Lung (tissue), 12 donors: ENCODE results near the gene COL6A1. TPM values are rescaled to one million over a fixed set of nuclear protein-coding genes. Genes with fewer than 3 reads are reported as not detected.

Source experiments
- ATAC-seq: fragments of 200-7000 bp; cut with Tn5 transposase; one replicate; pipeline ENCODE4 v1.9.1; 2020; ENCODE audit warnings: moderate number of reproducible peaks; ENCODE audit not compliant: insufficient read depth, low FRiP score
- DNase-seq, 3 donors: peaks; one replicate each; pipeline ENCODE4 v3.0.0-alpha.2; 2013 to 2017
- H3K27ac ChIP-seq, 2 donors: one replicate each; pipeline ENCODE4 v1.5.1; 2013; ENCODE audit warnings: mild to moderate bottlenecking in 2 of 2, moderate library complexity in 2 of 2, control low read depth in 1 of 2, inconsistent platforms in 1 of 2, low read depth in 1 of 2, low read length in 1 of 2
- H3K27me3 ChIP-seq, 3 donors: one replicate each; pipeline ENCODE4 v1.5.1; 2013; ENCODE audit warnings: low read length in 2 of 3; ENCODE audit not compliant: control insufficient read depth in 3 of 3, insufficient read depth in 3 of 3
- H3K36me3 ChIP-seq, 4 donors: one replicate each; pipeline ENCODE4 v1.5.1; 2013; ENCODE audit warnings: low read length in 4 of 4, mild to moderate bottlenecking in 1 of 4, moderate library complexity in 1 of 4; ENCODE audit not compliant: control insufficient read depth in 4 of 4, insufficient read depth in 4 of 4
- H3K4me1 ChIP-seq, 5 donors: one replicate each; pipeline ENCODE4 v1.5.1; 2013; ENCODE audit warnings: low read length in 5 of 5, mild to moderate bottlenecking in 2 of 5, moderate library complexity in 1 of 5; ENCODE audit not compliant: control insufficient read depth in 5 of 5, insufficient read depth in 5 of 5
- H3K4me3 ChIP-seq: one replicate; pipeline ENCODE4 v1.5.1; 2013; ENCODE audit warnings: mild to moderate bottlenecking, control low read depth, moderate library complexity
- H3K9ac ChIP-seq, 2 donors: one replicate each; pipeline ENCODE4 v1.5.1; 2013; ENCODE audit warnings: low read length in 2 of 2, control low read depth in 1 of 2; ENCODE audit not compliant: insufficient read depth in 1 of 2
- H3K9me3 ChIP-seq, 4 donors: one replicate each; pipeline ENCODE4 v1.5.1; 2013; ENCODE audit warnings: low read length in 3 of 4, mild to moderate bottlenecking in 1 of 4, moderate library complexity in 1 of 4; ENCODE audit not compliant: control insufficient read depth in 4 of 4, insufficient read depth in 3 of 4
- WGBS, 2 donors: extraction: QIAGEN DNeasy Blood & Tissue Kit; methylation state at CpG; one replicate each; pipeline ENCODE4 v1.1.7; 2013; 5-methylcytosine and 5-hydroxymethylcytosine counted together
- polyA plus RNA-seq, 2 donors: library from polyadenylated mRNA; stranded (reverse); fragments of 200-250 nt; gene quantifications; one replicate each; pipeline ENCODE4 v1.2.1, GENCODE V29; 2013
- total RNA-seq, 2 donors: library from RNA; depleted of rRNA in 1 of 2; stranded (reverse); fragments of >200 nt in 1 of 2; gene quantifications; one replicate each; pipeline ENCODE4 v1.2.1, GENCODE V29; 2014 to 2021
- TF ChIP-seq, protein P1 (sequence below): IDR thresholded peaks from 2 replicates; pipeline ENCODE4 v1.5.1; 2012; ENCODE audit warnings: mild to moderate bottlenecking; ENCODE audit errors: control extremely low read depth, extremely low read depth
- donor health status: control.
- donor health status: control.
- donor health status: Bipolar disorder and iron deficiency.
- donor health status: healthy.
- donor health status: DM: yes; HTN: yes; CAD: no.

Gene COL6A1
- total and polyA plus RNA-seq, 4 donors, result 107 to 399 (median 172) TPM

DNA sequence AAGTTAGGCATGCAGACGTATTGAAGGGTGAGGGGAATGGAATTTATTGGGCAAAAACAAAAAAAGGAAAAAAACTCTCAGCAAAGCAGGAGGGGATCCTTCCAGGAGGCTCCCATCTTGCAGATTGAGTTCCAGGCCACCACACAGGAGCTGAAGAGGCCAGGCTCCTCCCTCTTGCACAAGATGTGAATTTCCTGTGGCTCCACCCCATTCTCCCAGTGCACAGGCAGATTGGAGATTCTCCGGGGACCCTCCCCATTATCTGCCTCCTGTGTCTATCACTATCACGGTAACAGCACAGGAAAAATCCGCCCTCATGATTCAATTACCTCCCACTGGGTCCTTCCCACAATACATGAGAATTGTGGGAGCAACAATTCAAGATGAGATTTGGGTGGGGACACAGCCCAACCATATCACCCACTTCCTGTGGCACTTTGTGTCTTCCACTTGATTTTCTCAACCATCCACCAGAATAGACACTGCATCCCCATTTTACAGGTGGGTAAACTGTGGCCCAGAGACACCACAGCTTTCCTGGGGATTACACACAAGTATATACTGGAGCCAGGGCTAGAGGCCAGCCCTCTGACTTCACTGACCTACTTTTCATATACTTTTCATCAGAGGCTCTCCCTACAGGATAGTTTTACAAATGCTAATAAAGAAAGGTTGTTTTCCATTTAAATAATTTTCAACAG, 18.9 kb upstream of the COL6A1 start:
- ATAC-seq, result no peak
- Histone ChIP-seq H3K36me3 (no peaks in the 10 kb centered on the region), H3K27me3 (no peaks in the 10 kb centered on the region), H3K27ac (no peak overlapping the region), H3K9ac (no peak overlapping the region), H3K4me3 (no peak overlapping the region), H3K4me1 (peaks cover 0 to 11% (median 3%) of the 10 kb centered on the region in 5 donors), H3K9me3 (peaks cover 0 to 16% (median 0%) of the 10 kb centered on the region in 4 donors)
- TF ChIP-seq, protein P1, sequence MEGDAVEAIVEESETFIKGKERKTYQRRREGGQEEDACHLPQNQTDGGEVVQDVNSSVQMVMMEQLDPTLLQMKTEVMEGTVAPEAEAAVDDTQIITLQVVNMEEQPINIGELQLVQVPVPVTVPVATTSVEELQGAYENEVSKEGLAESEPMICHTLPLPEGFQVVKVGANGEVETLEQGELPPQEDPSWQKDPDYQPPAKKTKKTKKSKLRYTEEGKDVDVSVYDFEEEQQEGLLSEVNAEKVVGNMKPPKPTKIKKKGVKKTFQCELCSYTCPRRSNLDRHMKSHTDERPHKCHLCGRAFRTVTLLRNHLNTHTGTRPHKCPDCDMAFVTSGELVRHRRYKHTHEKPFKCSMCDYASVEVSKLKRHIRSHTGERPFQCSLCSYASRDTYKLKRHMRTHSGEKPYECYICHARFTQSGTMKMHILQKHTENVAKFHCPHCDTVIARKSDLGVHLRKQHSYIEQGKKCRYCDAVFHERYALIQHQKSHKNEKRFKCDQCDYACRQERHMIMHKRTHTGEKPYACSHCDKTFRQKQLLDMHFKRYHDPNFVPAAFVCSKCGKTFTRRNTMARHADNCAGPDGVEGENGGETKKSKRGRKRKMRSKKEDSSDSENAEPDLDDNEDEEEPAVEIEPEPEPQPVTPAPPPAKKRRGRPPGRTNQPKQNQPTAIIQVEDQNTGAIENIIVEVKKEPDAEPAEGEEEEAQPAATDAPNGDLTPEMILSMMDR, result no peak
- WGBS, 2 donors, result 61 to 85% methylated on average over 4 of the region's 4 CpGs
- no peak for DNase-seq

DNA sequence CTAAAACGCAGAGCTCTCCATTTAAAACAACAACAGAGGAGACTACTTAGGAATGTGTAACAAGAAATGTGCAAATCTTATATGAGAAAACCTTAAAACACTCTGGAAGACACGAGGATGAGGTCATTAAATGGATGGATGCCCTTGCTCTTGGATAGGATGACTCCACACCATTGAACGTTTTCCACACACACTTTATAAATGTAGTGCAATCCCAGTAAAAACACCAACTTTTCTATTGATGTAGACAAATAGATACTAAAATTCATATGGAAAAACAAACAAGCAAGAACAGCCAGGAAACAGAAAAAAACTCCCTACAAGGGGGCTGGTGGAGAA, 18.4 kb upstream of the COL6A1 start:
- Histone ChIP-seq H3K27ac (no peak overlapping the region), H3K9ac (no peak overlapping the region), H3K9me3 (peaks cover 0 to 16% (median 0%) of the 10 kb centered on the region in 4 donors), H3K36me3 (no peaks in the 10 kb centered on the region), H3K27me3 (no peaks in the 10 kb centered on the region), H3K4me3 (no peak overlapping the region), H3K4me1 (peaks cover 0 to 11% (median 3%) of the 10 kb centered on the region in 5 donors)
- DNase-seq, result no peak
- TF ChIP-seq, protein P1, result no peak
- 63 to 74% methylated on average over 3 of the region's 3 CpGs for WGBS, 2 donors
- no peak for ATAC-seq

DNA sequence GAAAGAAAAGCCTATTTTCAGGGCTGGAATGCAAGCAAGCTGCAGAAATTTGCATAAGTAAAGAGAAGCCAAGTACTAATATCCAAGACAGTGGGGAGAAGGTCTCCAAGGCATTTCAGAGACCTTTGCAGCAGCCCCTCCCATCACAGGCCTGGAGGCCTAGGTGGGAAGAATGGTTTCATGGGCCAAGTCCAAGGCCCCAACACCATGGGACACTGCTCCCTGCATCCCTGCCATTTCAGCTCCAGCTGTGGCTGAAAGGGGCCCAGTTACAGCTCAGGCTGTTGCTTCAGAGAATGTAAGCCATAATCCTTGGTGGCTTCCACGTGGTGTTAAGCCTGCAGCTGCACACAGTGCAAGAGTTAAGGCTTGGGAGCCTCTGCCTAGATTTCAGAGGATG, 16.9 kb upstream of the COL6A1 start:
- H3K27ac ChIP-seq, result no peak overlapping the region
- H3K36me3 ChIP-seq, result no peaks in the 10 kb centered on the region
- ATAC-seq (no peak), DNase-seq (no peak)
- WGBS, 2 donors, result 29 to 52% methylated on average over 1 of the region's 1 CpG
- no peak overlapping the region for H3K4me3 ChIP-seq
- peaks cover 0 to 2% (median 0%) of the 10 kb centered on the region in 5 donors for H3K4me1 ChIP-seq
- H3K9ac ChIP-seq, result no peak overlapping the region
- no peaks in the 10 kb centered on the region for H3K27me3 ChIP-seq
- TF ChIP-seq, protein P1, result no peak
- H3K9me3 ChIP-seq, result peaks cover 0 to 16% (median 0%) of the 10 kb centered on the region in 4 donors
